Panc1 (cell line): ENCODE measurements around the gene SMG1. TPM values are rescaled to one million over a fixed set of nuclear protein-coding genes. Genes with fewer than 3 reads are reported as not detected.

Experiments used
- ATAC-seq: fragments of 200-7000 bp; cut with Tn5 transposase; 2 replicates; pipeline ENCODE4 v1.9.1; 2020; ENCODE audit warnings: mild to moderate bottlenecking, moderate library complexity
- BruUV-seq: library from RNA; stranded (reverse); fragments of 400-500 nt; replicated peaks from 2 replicates; lab custom pipeline; 2021; lab: Mats Ljungman, UMichigan
- CTCF ChIA-PET: fragments of 300-600 bp; sonication (Branson Sonifier 250); formaldehyde crosslinking; loops from one replicate; lab custom pipeline; 2022; ENCODE audit warnings: antibody characterized with exemption; lab: Charles Lee
- POLR2A ChIA-PET: fragments of 300-600 bp; sonication (Branson Sonifier 250); formaldehyde crosslinking; loops from one replicate; lab custom pipeline; 2022; ENCODE audit warnings: antibody characterized with exemption; lab: Charles Lee
- DNase-seq: peaks from one replicate; pipeline ENCODE4 v3.0.0-alpha.2; 2010; ENCODE audit warnings: low read depth, low spot score
- H3K27ac ChIP-seq: 2 replicates; pipeline ENCODE4 v1.5.1; 2011; ENCODE audit warnings: mild to moderate bottlenecking, low read length, inconsistent platforms
- H3K27me3 ChIP-seq: fragments of 200-500 bp; sonication (Bioruptor generic); 2 replicates; pipeline ENCODE4 v1.6.0; 2014; ENCODE audit warnings: low read length, inconsistent platforms; ENCODE audit not compliant: control insufficient read depth, insufficient read depth
- H3K36me3 ChIP-seq: fragments of 200-500 bp; sonication (Bioruptor generic); 2 replicates; pipeline ENCODE4 v1.5.1; 2014; ENCODE audit warnings: inconsistent platforms, mild to moderate bottlenecking, low read length, moderate library complexity; ENCODE audit not compliant: control insufficient read depth, insufficient read depth
- H3K4me1 ChIP-seq: 2 replicates; pipeline ENCODE4 v1.5.1; 2011; ENCODE audit warnings: inconsistent platforms, mild to moderate bottlenecking, low read length, moderate library complexity; ENCODE audit not compliant: control insufficient read depth, insufficient read depth
- H3K4me3 ChIP-seq, 2 experiments: 2 replicates each; pipeline ENCODE4 v1.5.1; 2011 to 2012; ENCODE audit warnings: low read depth in 2 of 2, low read length in 2 of 2, mild to moderate bottlenecking in 2 of 2, inconsistent platforms in 1 of 2, moderate library complexity in 1 of 2
- H3K9me3 ChIP-seq: fragments of 200-500 bp; sonication (Bioruptor generic); 2 replicates; pipeline ENCODE4 v1.5.1; 2014; ENCODE audit warnings: low read depth, mild to moderate bottlenecking, inconsistent platforms, low read length, moderate library complexity; ENCODE audit not compliant: control insufficient read depth, insufficient read depth
- CTCF ChIP-seq: fragments of 450-650 bp; IDR thresholded peaks from 2 replicates; pipeline ENCODE4 v1.5.1; 2017; ENCODE audit warnings: mild to moderate bottlenecking
- POLR2AphosphoS5 ChIP-seq: IDR thresholded peaks from 2 replicates; pipeline ENCODE4 v1.6.1; 2012; ENCODE audit warnings: mild to moderate bottlenecking, low read depth, low read length, moderate library complexity
- REST ChIP-seq, 2 experiments: IDR thresholded peaks; 2 replicates each; pipeline ENCODE4 v1.6.1; 2011 to 2012; ENCODE audit warnings: low read depth in 2 of 2, control low read depth in 1 of 2, low read length in 1 of 2, mild to moderate bottlenecking in 1 of 2, moderate library complexity in 1 of 2; ENCODE audit not compliant: insufficient read depth in 1 of 2
- SIN3A ChIP-seq: IDR thresholded peaks from 2 replicates; pipeline ENCODE4 v1.6.1; 2012; ENCODE audit warnings: low read depth, mild to moderate bottlenecking, low read length, moderate library complexity, borderline replicate concordance; ENCODE audit not compliant: insufficient read depth
- TCF7L2 ChIP-seq: IDR thresholded peaks from 2 replicates; pipeline ENCODE4 v1.6.1; 2011; ENCODE audit warnings: mild to moderate bottlenecking, low read depth, low read length, inconsistent platforms
- in situ Hi-C: cut with HindIII; loops from 2 replicates; pipeline ENCODE4 v1.10.0; 2016; ENCODE audit warnings: low sequenced_read_pairs, low pct_unique_long_range_greater_than_20kb
- intact Hi-C: fragments of 100-400 bp; cut with micrococcal nuclease; formaldehyde crosslinking; loops from one replicate; pipeline ENCODE4 v1.10.0; 2022; ENCODE audit not compliant: unreplicated experiment
- total RNA-seq: library from RNA; stranded (reverse); gene quantifications from one replicate; pipeline ENCODE4 v1.2.1, GENCODE V29; 2021; ENCODE audit not compliant: unreplicated experiment

Gene SMG1
- total RNA-seq, 1 experiment from 2014 or later: 113 TPM

GRCh38 chr16:18829251-18829650, 97.0 kb downstream of the SMG1 start:
- Histone ChIP-seq H3K36me3 (peaks cover 62% of the 10 kb centered on the region), H3K27me3 (no peaks in the 10 kb centered on the region), H3K27ac (no peak overlapping the region), H3K4me3 (no peak overlapping the region), H3K4me1 (no peaks in the 10 kb centered on the region), H3K9me3 (no peaks in the 10 kb centered on the region)
- ChIA-PET POLR2A (no interaction called here), CTCF (interaction anchor here (0.6 kb wide), 1 partner anchor 42 kb away, joined by 6 read pairs; no protein-coding TSS in a partner anchor)
- TF ChIP-seq POLR2AphosphoS5: no peak
- no peak for TF ChIP-seq CTCF
- intact Hi-C loops (no loop called here), in situ Hi-C loops (no loop called here)
- no peak for DNase-seq
- no TSS peak for BruUV-seq
- ATAC-seq: no peak

- DNase-seq (no peak), ATAC-seq (no peak)
- Histone ChIP-seq H3K4me1 (no peaks in the 10 kb centered on the region), H3K9me3 (no peaks in the 10 kb centered on the region), H3K36me3 (peaks cover 49% of the 10 kb centered on the region), H3K27ac (no peak overlapping the region), H3K4me3 (no peak overlapping the region), H3K27me3 (no peaks in the 10 kb centered on the region)
- BruUV-seq: no TSS peak
- CTCF ChIA-PET: no interaction called here
- in situ Hi-C loops (no loop called here), intact Hi-C loops (no loop called here)
- POLR2A ChIA-PET: no interaction called here
- TF ChIP-seq CTCF (no peak), REST (IDR thresholded peaks at IDR 0.05; ENCODE audit: insufficient read depth in 1 of 2, low read depth in 2 of 2, low read length in 1 of 2) (no peak), POLR2AphosphoS5 (no peak), TCF7L2 (no peak), SIN3A (no peak)
Observed at GRCh38 chr16:18827890-18828289, 98.3 kb downstream of the SMG1 start.
